Lung microvascular endothelial cell (primary cell): ENCODE results near the gene UNC79. TPM values are rescaled to one million over a fixed set of nuclear protein-coding genes. Genes with fewer than 3 reads are reported as not detected.

Experiments used
- DNase-seq, 2 donors: peaks; one replicate each; pipeline versions ENCODE4 v3.0.0 to v3.0.0-alpha.2; 2010; ENCODE audit warnings: low read depth in 2 of 2
- total RNA-seq: library from RNA; depleted of rRNA; stranded (reverse); fragments of >200 nt; gene quantifications from 2 replicates; pipeline ENCODE4 v1.2.1, GENCODE V29; 2014

UNC79 gene
- total RNA-seq, 1 donor from 2014 or later = not detected

- no peak for DNase-seq
Observed at GRCh38 chr14:93727039-93727740, 296.5 kb downstream of the UNC79 start.

- no peak for DNase-seq
Observed at GRCh38 chr14:93727917-93728650, 297.3 kb downstream of the UNC79 start.

GRCh38 chr14:93728651-93729016 is 297.9 kb downstream of the UNC79 start:
- no peak for DNase-seq

GRCh38 chr14:93729993-93730392 is 299.3 kb downstream of the UNC79 start:
- DNase-seq = no peak

GRCh38 chr14:93731753-93732152 is 301.0 kb downstream of the UNC79 start:
- DNase-seq = no peak

- no peak for DNase-seq
Observed at GRCh38 chr14:93732524-93732923, 301.8 kb downstream of the UNC79 start.

GRCh38 chr14:93733231-93733630 is 302.5 kb downstream of the UNC79 start:
- no peak for DNase-seq

GRCh38 chr14:93733631-93734030 is 302.9 kb downstream of the UNC79 start:
- no peak for DNase-seq

GRCh38 chr14:93734086-93734822 is 303.5 kb downstream of the UNC79 start:
- DNase-seq = no peak

GRCh38 chr14:93735206-93735605 is 304.5 kb downstream of the UNC79 start:
- no peak for DNase-seq

GRCh38 chr14:93736378-93737014 is 305.8 kb downstream of the UNC79 start:
- DNase-seq = no peak

GRCh38 chr14:93737634-93738033 is 306.9 kb downstream of the UNC79 start:
- no peak for DNase-seq

GRCh38 chr14:93741556-93742230 is 311.0 kb downstream of the UNC79 start:
- no peak for DNase-seq

- DNase-seq = no peak
Observed at GRCh38 chr14:93742761-93743160, 312.0 kb downstream of the UNC79 start.

GRCh38 chr14:93743270-93744060 is 312.7 kb downstream of the UNC79 start:
- no peak for DNase-seq

- no peak for DNase-seq
Observed at GRCh38 chr14:93744176-93744575, 313.4 kb downstream of the UNC79 start.

GRCh38 chr14:93744876-93745275 is 314.1 kb downstream of the UNC79 start:
- DNase-seq = no peak

GRCh38 chr14:93745603-93746273 is 315.0 kb downstream of the UNC79 start:
- DNase-seq = no peak

GRCh38 chr14:93747102-93747501 is 316.4 kb downstream of the UNC79 start:
- DNase-seq = no peak

GRCh38 chr14:93747560-93747959 is 316.8 kb downstream of the UNC79 start:
- DNase-seq = no peak
